Measurements from ENCODE around the gene SPHK1.

DNA sequence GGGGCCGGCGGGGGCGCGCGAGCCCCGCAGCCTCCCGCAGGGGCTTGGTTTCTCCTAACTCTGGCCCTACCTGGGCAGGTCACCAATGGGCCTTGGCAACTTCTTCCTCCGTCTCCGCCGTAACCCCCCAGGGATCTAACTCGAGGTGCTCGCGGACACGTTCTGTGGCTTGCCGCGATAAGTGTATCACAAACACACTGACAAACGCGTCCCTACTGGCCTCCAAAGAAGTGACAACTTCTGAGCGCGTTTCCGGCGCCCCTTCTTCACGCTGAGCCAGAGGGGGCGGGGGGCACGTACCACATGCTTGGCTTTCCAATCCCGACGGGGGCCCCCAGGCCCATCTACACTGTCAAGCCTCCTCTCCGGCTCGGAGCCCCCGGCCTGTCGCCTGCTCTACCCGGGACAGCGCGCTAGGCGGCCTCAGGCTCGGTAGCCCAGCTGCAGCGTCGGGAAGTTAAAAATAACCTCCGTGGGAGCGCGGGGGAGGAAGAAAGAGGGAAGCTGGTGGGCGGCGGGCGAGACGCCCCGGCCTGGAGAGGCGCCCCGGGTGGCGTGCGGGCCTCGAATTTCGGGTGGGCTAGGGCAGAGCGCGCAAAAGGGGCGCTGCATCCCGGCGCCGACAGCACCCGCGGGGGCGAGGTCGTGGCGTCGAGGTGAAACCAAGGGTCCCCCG is 725 bp upstream of the SPHK1 start:
- TF ChIP-seq, protein P1, sequence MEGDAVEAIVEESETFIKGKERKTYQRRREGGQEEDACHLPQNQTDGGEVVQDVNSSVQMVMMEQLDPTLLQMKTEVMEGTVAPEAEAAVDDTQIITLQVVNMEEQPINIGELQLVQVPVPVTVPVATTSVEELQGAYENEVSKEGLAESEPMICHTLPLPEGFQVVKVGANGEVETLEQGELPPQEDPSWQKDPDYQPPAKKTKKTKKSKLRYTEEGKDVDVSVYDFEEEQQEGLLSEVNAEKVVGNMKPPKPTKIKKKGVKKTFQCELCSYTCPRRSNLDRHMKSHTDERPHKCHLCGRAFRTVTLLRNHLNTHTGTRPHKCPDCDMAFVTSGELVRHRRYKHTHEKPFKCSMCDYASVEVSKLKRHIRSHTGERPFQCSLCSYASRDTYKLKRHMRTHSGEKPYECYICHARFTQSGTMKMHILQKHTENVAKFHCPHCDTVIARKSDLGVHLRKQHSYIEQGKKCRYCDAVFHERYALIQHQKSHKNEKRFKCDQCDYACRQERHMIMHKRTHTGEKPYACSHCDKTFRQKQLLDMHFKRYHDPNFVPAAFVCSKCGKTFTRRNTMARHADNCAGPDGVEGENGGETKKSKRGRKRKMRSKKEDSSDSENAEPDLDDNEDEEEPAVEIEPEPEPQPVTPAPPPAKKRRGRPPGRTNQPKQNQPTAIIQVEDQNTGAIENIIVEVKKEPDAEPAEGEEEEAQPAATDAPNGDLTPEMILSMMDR (IDR thresholded peaks at IDR 0.05): peak in 10 of 12 donors; percentile 14 to 56 (median 28)
- TF ChIP-seq POLR2A (IDR thresholded peaks at IDR 0.05): no peak
